Vagina (tissue), 2 donors: ENCODE measurements around the gene DKK2. TPM values are rescaled to one million over a fixed set of nuclear protein-coding genes. Genes with fewer than 3 reads are reported as not detected.

Experiments used
- DNase-seq, 2 donors: peaks; one replicate each; pipeline ENCODE4 v3.0.0-alpha.2; 2017; ENCODE audit errors: extremely low spot score in 2 of 2
- H3K27ac ChIP-seq: fragments of 200-600 bp; sonication (generic); one replicate; pipeline ENCODE4 v1.5.1; 2019
- H3K27me3 ChIP-seq: fragments of 200-600 bp; sonication (generic); one replicate; pipeline ENCODE4 v1.5.1; 2019
- H3K36me3 ChIP-seq, 2 donors: fragments of 200-600 bp; sonication (generic); one replicate each; pipeline ENCODE4 v1.5.1; 2017 to 2019
- H3K4me1 ChIP-seq: fragments of 200-600 bp; sonication (generic); one replicate; pipeline ENCODE4 v1.5.1; 2019
- H3K4me3 ChIP-seq, 2 donors: fragments of 200-600 bp; sonication (generic); 1 replicate in 1 of 2; 2 replicates in 1 of 2; pipeline ENCODE4 v1.5.1; 2016 to 2019
- H3K9me3 ChIP-seq: fragments of 200-600 bp; sonication (generic); one replicate; pipeline ENCODE4 v1.5.1; 2019
- CTCF ChIP-seq, 3 experiments: fragments of 450-650 bp in 2 of 3; fragments of 200-600 bp in 1 of 3; sonication (generic) in 1 of 3; IDR thresholded peaks; one replicate each; pipeline ENCODE4 v1.5.1; 2017 to 2019; ENCODE audit warnings: antibody characterized with exemption in 3 of 3, mild to moderate bottlenecking in 2 of 3, moderate library complexity in 2 of 3
- POLR2A ChIP-seq, 2 donors: fragments of 450-650 bp; IDR thresholded peaks; one replicate each; pipeline ENCODE4 v1.6.1; 2017; ENCODE audit warnings: antibody characterized with exemption in 2 of 2, mild to moderate bottlenecking in 2 of 2, moderate library complexity in 2 of 2
- POLR2AphosphoS5 ChIP-seq, 2 donors: sonication (generic); formaldehyde crosslinking; IDR thresholded peaks; one replicate each; pipeline ENCODE4 v1.9.0; 2017; ENCODE audit warnings: antibody characterized with exemption in 2 of 2, mild to moderate bottlenecking in 2 of 2, low read depth in 1 of 2; ENCODE audit not compliant: insufficient read depth in 1 of 2
- intact Hi-C: fragments of 100-400 bp; cut with DNase I; formaldehyde crosslinking; loops from one replicate; pipeline ENCODE4 v1.15.1; 2023
- total RNA-seq: library from RNA; depleted of rRNA; stranded (reverse); fragments of >200 nt; gene quantifications from one replicate; pipeline ENCODE4 v1.2.3, GENCODE V29; 2016

Gene DKK2
- total RNA-seq, result 0.49 TPM

- Histone ChIP-seq H3K4me1 (peaks cover 29% of the 10 kb centered on the region), H3K36me3 (no peaks in the 10 kb centered on the region), H3K9me3 (no peaks in the 10 kb centered on the region), H3K27ac (no peak within 1 kb of the TSS), H3K4me3 (peak within 1 kb of the TSS; percentile 25 to 44), H3K27me3 (no peaks in the 10 kb centered on the region)
- intact Hi-C loops, result no loop called here
- no peak for TF ChIP-seq POLR2AphosphoS5 (IDR thresholded peaks at IDR 0.05; ENCODE audit: insufficient read depth in 1 of 2, low read depth in 1 of 2)
- TF ChIP-seq POLR2A (IDR thresholded peaks at IDR 0.05), result no peak
- no peak for TF ChIP-seq CTCF (IDR thresholded peaks at IDR 0.05)
- no peak for DNase-seq
Observed at GRCh38 chr4:107035819-107036583, at the start of gene DKK2. Gene DKK2 (minus strand): TSS chr4:107036313. CDS start chr4:107035591, 722 bp downstream.

GRCh38 chr4:107077192-107077591, 41.1 kb upstream of the DKK2 start:
- intact Hi-C loops, result no loop called here
- Histone ChIP-seq H3K36me3 (no peaks in the 10 kb centered on the region), H3K4me1 (no peaks in the 10 kb centered on the region), H3K27me3 (no peaks in the 10 kb centered on the region), H3K27ac (no peak overlapping the region), H3K4me3 (no peak overlapping the region), H3K9me3 (no peaks in the 10 kb centered on the region)
- no peak for DNase-seq
- no peak for TF ChIP-seq CTCF (IDR thresholded peaks at IDR 0.05)
- TF ChIP-seq POLR2AphosphoS5 (IDR thresholded peaks at IDR 0.05; ENCODE audit: insufficient read depth in 1 of 2, low read depth in 1 of 2), result no peak
- no peak for TF ChIP-seq POLR2A (IDR thresholded peaks at IDR 0.05)

GRCh38 chr4:107072836-107073736, 37.0 kb upstream of the DKK2 start:
- no peak overlapping the region for H3K4me3 ChIP-seq
- TF ChIP-seq POLR2AphosphoS5 (IDR thresholded peaks at IDR 0.05; ENCODE audit: insufficient read depth in 1 of 2, low read depth in 1 of 2) (no peak), CTCF (IDR thresholded peaks at IDR 0.05) (no peak), POLR2A (IDR thresholded peaks at IDR 0.05) (no peak)
- H3K9me3 ChIP-seq, result no peaks in the 10 kb centered on the region
- no peak for DNase-seq
- H3K27ac ChIP-seq, result no peak overlapping the region
- no peaks in the 10 kb centered on the region for H3K4me1 ChIP-seq
- H3K27me3 ChIP-seq, result no peaks in the 10 kb centered on the region
- no peaks in the 10 kb centered on the region for H3K36me3 ChIP-seq
- intact Hi-C loops, result no loop called here

- H3K4me1 ChIP-seq, result no peaks in the 10 kb centered on the region
- H3K27me3 ChIP-seq, result no peaks in the 10 kb centered on the region
- no peak for TF ChIP-seq CTCF (IDR thresholded peaks at IDR 0.05)
- TF ChIP-seq POLR2A (IDR thresholded peaks at IDR 0.05), result no peak
- no peak for TF ChIP-seq POLR2AphosphoS5 (IDR thresholded peaks at IDR 0.05; ENCODE audit: insufficient read depth in 1 of 2, low read depth in 1 of 2)
- H3K27ac ChIP-seq, result no peak overlapping the region
- H3K4me3 ChIP-seq, result no peak overlapping the region
- intact Hi-C loops, result no loop called here
- no peaks in the 10 kb centered on the region for H3K36me3 ChIP-seq
- no peak for DNase-seq
- H3K9me3 ChIP-seq, result no peaks in the 10 kb centered on the region
Observed at GRCh38 chr4:107071108-107071507, 35.0 kb upstream of the DKK2 start.
